ENCODE data around the gene RAB27B. TPM values are rescaled to one million over a fixed set of nuclear protein-coding genes. Genes with fewer than 3 reads are reported as not detected.

RAB27B gene
- total RNA-seq, 4 donors from 2014 or later = under 0.01 to 51.2 (median 3.3) TPM

GRCh38 chr18:54828986-54829385 is 709 bp downstream of the RAB27B start:
- no peaks in the 10 kb centered on the region for H3K36me3 ChIP-seq
- DNase-seq = no peak
- H3K4me3 ChIP-seq = peak overlapping the region in 1 of 2 donors; percentile 41
- no peak overlapping the region for H3K27ac ChIP-seq
- no peaks in the 10 kb centered on the region for H3K9me3 ChIP-seq
- H3K4me1 ChIP-seq = no peaks in the 10 kb centered on the region
- no peaks in the 10 kb centered on the region for H3K27me3 ChIP-seq
- no peak for TF ChIP-seq CTCF (IDR thresholded peaks at IDR 0.05)
- no peak for TF ChIP-seq POLR2A (IDR thresholded peaks at IDR 0.05)
- intact Hi-C loops (cut with DNase I; ENCODE audit: low total_unique reads) = no loop called here

GRCh38 chr18:54829856-54830255 is 1.6 kb downstream of the RAB27B start:
- no peak for DNase-seq
- TF ChIP-seq CTCF (IDR thresholded peaks at IDR 0.05) (no peak), POLR2A (IDR thresholded peaks at IDR 0.05) (no peak)
- Histone ChIP-seq H3K4me1 (no peaks in the 10 kb centered on the region), H3K9me3 (no peaks in the 10 kb centered on the region), H3K4me3 (no peak overlapping the region), H3K36me3 (no peaks in the 10 kb centered on the region), H3K27ac (no peak overlapping the region), H3K27me3 (no peaks in the 10 kb centered on the region)
- intact Hi-C loops (cut with DNase I; ENCODE audit: low total_unique reads) = no loop called here

- H3K36me3 ChIP-seq = no peaks in the 10 kb centered on the region
- TF ChIP-seq CTCF (IDR thresholded peaks at IDR 0.05) = no peak
- intact Hi-C loops (cut with DNase I; ENCODE audit: low total_unique reads) = no loop called here
- no peak overlapping the region for H3K27ac ChIP-seq
- no peak overlapping the region for H3K4me3 ChIP-seq
- H3K9me3 ChIP-seq = no peaks in the 10 kb centered on the region
- DNase-seq = no peak
- no peaks in the 10 kb centered on the region for H3K27me3 ChIP-seq
- no peaks in the 10 kb centered on the region for H3K4me1 ChIP-seq
Observed at GRCh38 chr18:54830260-54830659, 2.0 kb downstream of the RAB27B start.

- TF ChIP-seq POLR2A (IDR thresholded peaks at IDR 0.05) (no peak), CTCF (IDR thresholded peaks at IDR 0.05) (no peak)
- Histone ChIP-seq H3K27ac (no peak overlapping the region), H3K4me1 (no peaks in the 10 kb centered on the region), H3K4me3 (no peak overlapping the region), H3K36me3 (no peaks in the 10 kb centered on the region), H3K27me3 (no peaks in the 10 kb centered on the region), H3K9me3 (no peaks in the 10 kb centered on the region)
- intact Hi-C loops (cut with DNase I; ENCODE audit: low total_unique reads) = no loop called here
- DNase-seq = no peak
Observed at GRCh38 chr18:54830866-54831265, 2.6 kb downstream of the RAB27B start.

GRCh38 chr18:54835944-54836343 is 7.7 kb downstream of the RAB27B start:
- DNase-seq = no peak
- Histone ChIP-seq H3K4me1 (no peaks in the 10 kb centered on the region), H3K27me3 (no peaks in the 10 kb centered on the region), H3K9me3 (no peaks in the 10 kb centered on the region), H3K36me3 (no peaks in the 10 kb centered on the region), H3K27ac (no peak overlapping the region), H3K4me3 (no peak overlapping the region)
- no peak for TF ChIP-seq POLR2A (IDR thresholded peaks at IDR 0.05)
- intact Hi-C loops (cut with DNase I; ENCODE audit: low total_unique reads) = no loop called here

- Histone ChIP-seq H3K9me3 (no peaks in the 10 kb centered on the region), H3K36me3 (no peaks in the 10 kb centered on the region), H3K4me3 (no peak overlapping the region), H3K27me3 (no peaks in the 10 kb centered on the region), H3K27ac (no peak overlapping the region), H3K4me1 (no peaks in the 10 kb centered on the region)
- intact Hi-C loops (cut with DNase I; ENCODE audit: low total_unique reads) = no loop called here
- no peak for DNase-seq
- TF ChIP-seq CTCF (IDR thresholded peaks at IDR 0.05) (no peak), POLR2A (IDR thresholded peaks at IDR 0.05) (no peak)
Observed at GRCh38 chr18:54843314-54843713, 15.0 kb downstream of the RAB27B start.

Measured in uterus (tissue), 4 donors.